ENCODE data around the gene C10orf90. TPM values are rescaled to one million over a fixed set of nuclear protein-coding genes. Genes with fewer than 3 reads are reported as not detected.

C10orf90 gene
- total RNA-seq, 1 experiment from 2014 or later: not detected

GRCh38 chr10:126454045-126454751, 216.3 kb downstream of the C10orf90 start:
- no peak for TF ChIP-seq CTCF (IDR thresholded peaks at IDR 0.05; ENCODE audit: unreplicated experiment)
- Mint-ChIP-seq H3K27me3 (ENCODE audit: insufficient read depth, unreplicated experiment) (no peaks in the 10 kb centered on the region), H3K36me3 (ENCODE audit: insufficient read depth, unreplicated experiment) (no peaks in the 10 kb centered on the region), H3K27ac (ENCODE audit: low read depth, unreplicated experiment) (no peak overlapping the region), H3K4me1 (ENCODE audit: insufficient read depth, unreplicated experiment) (no peaks in the 10 kb centered on the region), H3K9me3 (ENCODE audit: unreplicated experiment) (peaks cover 5% of the 10 kb centered on the region), H3K4me3 (ENCODE audit: unreplicated experiment) (no peak overlapping the region)
- ChIA-PET CTCF (no interaction called here), POLR2A (no interaction called here)
- intact Hi-C loops (cut with micrococcal nuclease): no loop called here
- no peak for DNase-seq (ENCODE audit: unreplicated experiment)
- BruUV-seq (replicated peaks): no TSS peak

- no peak overlapping the region for H3K27ac Mint-ChIP-seq (ENCODE audit: low read depth, unreplicated experiment)
- DNase-seq (ENCODE audit: unreplicated experiment): no peak
- intact Hi-C loops (cut with micrococcal nuclease): no loop called here
- no peak for TF ChIP-seq CTCF (IDR thresholded peaks at IDR 0.05; ENCODE audit: unreplicated experiment)
- H3K9me3 Mint-ChIP-seq (ENCODE audit: unreplicated experiment): peaks cover 5% of the 10 kb centered on the region
- no peaks in the 10 kb centered on the region for H3K36me3 Mint-ChIP-seq (ENCODE audit: insufficient read depth, unreplicated experiment)
- no peaks in the 10 kb centered on the region for H3K27me3 Mint-ChIP-seq (ENCODE audit: insufficient read depth, unreplicated experiment)
- no peak overlapping the region for H3K4me3 Mint-ChIP-seq (ENCODE audit: unreplicated experiment)
- CTCF ChIA-PET: no interaction called here
- H3K4me1 Mint-ChIP-seq (ENCODE audit: insufficient read depth, unreplicated experiment): no peaks in the 10 kb centered on the region
- BruUV-seq (replicated peaks): no TSS peak
- POLR2A ChIA-PET: no interaction called here
Measured at GRCh38 chr10:126452245-126452644, 218.2 kb downstream of the C10orf90 start.

- Mint-ChIP-seq H3K27me3 (ENCODE audit: insufficient read depth, unreplicated experiment) (no peaks in the 10 kb centered on the region), H3K27ac (ENCODE audit: low read depth, unreplicated experiment) (no peak overlapping the region), H3K4me1 (ENCODE audit: insufficient read depth, unreplicated experiment) (no peaks in the 10 kb centered on the region), H3K4me3 (ENCODE audit: unreplicated experiment) (no peak overlapping the region), H3K9me3 (ENCODE audit: unreplicated experiment) (peaks cover 10% of the 10 kb centered on the region), H3K36me3 (ENCODE audit: insufficient read depth, unreplicated experiment) (no peaks in the 10 kb centered on the region)
- intact Hi-C loops (cut with micrococcal nuclease): no loop called here
- DNase-seq (ENCODE audit: unreplicated experiment): no peak
- no peak for TF ChIP-seq CTCF (IDR thresholded peaks at IDR 0.05; ENCODE audit: unreplicated experiment)
- ChIA-PET CTCF (interaction anchor here (1.3 kb wide), 1 partner anchor 11 kb away, joined by 3 read pairs; no protein-coding TSS in a partner anchor), POLR2A (no interaction called here)
- BruUV-seq (replicated peaks): no TSS peak
Measured at GRCh38 chr10:126448091-126448490, 222.4 kb downstream of the C10orf90 start.

- BruUV-seq (replicated peaks): no TSS peak
- Mint-ChIP-seq H3K36me3 (ENCODE audit: insufficient read depth, unreplicated experiment) (no peaks in the 10 kb centered on the region), H3K27ac (ENCODE audit: low read depth, unreplicated experiment) (peak overlapping the region; percentile 57), H3K27me3 (ENCODE audit: insufficient read depth, unreplicated experiment) (no peaks in the 10 kb centered on the region), H3K9me3 (ENCODE audit: unreplicated experiment) (peaks cover 8% of the 10 kb centered on the region), H3K4me3 (ENCODE audit: unreplicated experiment) (no peak overlapping the region), H3K4me1 (ENCODE audit: insufficient read depth, unreplicated experiment) (peaks cover 15% of the 10 kb centered on the region)
- no peak for TF ChIP-seq CTCF (IDR thresholded peaks at IDR 0.05; ENCODE audit: unreplicated experiment)
- DNase-seq (ENCODE audit: unreplicated experiment): peak; percentile 78
- ChIA-PET POLR2A (interaction anchor here (1.2 kb wide), 1 partner anchor 407 kb away, joined by 3 read pairs; no protein-coding TSS in a partner anchor), CTCF (interaction anchor here (0.5 to 0.7 kb wide), 2 partner anchors 64 to 959 kb away, joined by 3 read pairs; no protein-coding TSS in a partner anchor)
- intact Hi-C loops (cut with micrococcal nuclease): no loop called here
Measured at GRCh38 chr10:126439942-126440341, 230.6 kb downstream of the C10orf90 start.
